Mucosa of rectum (tissue), 2 donors: ENCODE data around the gene SLC1A7.

Experiments used
- H3K27ac ChIP-seq, 2 donors: one replicate each; pipeline ENCODE4 v1.7.0; 2013; ENCODE audit warnings: inconsistent platforms in 2 of 2, low read depth in 2 of 2, low read length in 2 of 2
- H3K27me3 ChIP-seq, 2 donors: one replicate each; pipeline ENCODE4 v1.7.0; 2013; ENCODE audit warnings: low read length in 2 of 2; ENCODE audit not compliant: control insufficient read depth in 2 of 2, insufficient read depth in 2 of 2
- H3K36me3 ChIP-seq, 2 donors: one replicate each; pipeline ENCODE4 v1.7.0; 2013; ENCODE audit warnings: low read length in 2 of 2; ENCODE audit not compliant: control insufficient read depth in 2 of 2, insufficient read depth in 2 of 2
- H3K4me1 ChIP-seq, 2 donors: one replicate each; pipeline ENCODE4 v1.7.0; 2013; ENCODE audit warnings: low read length in 2 of 2, mild to moderate bottlenecking in 1 of 2; ENCODE audit not compliant: control insufficient read depth in 2 of 2, insufficient read depth in 2 of 2
- H3K4me3 ChIP-seq, 2 donors: one replicate each; pipeline ENCODE4 v1.7.0; 2013; ENCODE audit warnings: low read length in 2 of 2
- H3K9ac ChIP-seq, 2 donors: one replicate each; pipeline ENCODE4 v1.7.0; 2013; ENCODE audit warnings: low read length in 2 of 2, low read depth in 1 of 2, mild to moderate bottlenecking in 1 of 2
- H3K9me3 ChIP-seq, 2 donors: one replicate each; pipeline ENCODE4 v1.7.0; 2013; ENCODE audit warnings: low read length in 2 of 2; ENCODE audit not compliant: control insufficient read depth in 2 of 2
- donor health status: healthy.
- donor health status: Normal muscosa, but diverticular disease.

SLC1A7 gene

GRCh38 chr1:53085405-53085804 lies 57.0 kb downstream of the SLC1A7 start:
- Histone ChIP-seq H3K9me3 (no peaks in the 10 kb centered on the region), H3K36me3 (no peaks in the 10 kb centered on the region), H3K27me3 (no peaks in the 10 kb centered on the region), H3K4me3 (no peak overlapping the region), H3K4me1 (peaks cover 0 to 10% of the 10 kb centered on the region in 2 donors), H3K9ac (no peak overlapping the region), H3K27ac (no peak overlapping the region)

GRCh38 chr1:53084589-53084971 lies 57.9 kb downstream of the SLC1A7 start:
- no peak overlapping the region for H3K9ac ChIP-seq
- H3K4me3 ChIP-seq = no peak overlapping the region
- H3K27me3 ChIP-seq = no peaks in the 10 kb centered on the region
- no peak overlapping the region for H3K27ac ChIP-seq
- no peaks in the 10 kb centered on the region for H3K36me3 ChIP-seq
- peaks cover 0 to 3% of the 10 kb centered on the region in 2 donors for H3K4me1 ChIP-seq
- H3K9me3 ChIP-seq = no peaks in the 10 kb centered on the region

GRCh38 chr1:53083636-53084588 lies 58.5 kb downstream of the SLC1A7 start:
- H3K27me3 ChIP-seq = no peaks in the 10 kb centered on the region
- H3K9ac ChIP-seq = no peak overlapping the region
- no peaks in the 10 kb centered on the region for H3K36me3 ChIP-seq
- H3K4me3 ChIP-seq = no peak overlapping the region
- no peaks in the 10 kb centered on the region for H3K9me3 ChIP-seq
- H3K27ac ChIP-seq = no peak overlapping the region
- no peaks in the 10 kb centered on the region for H3K4me1 ChIP-seq

- no peaks in the 10 kb centered on the region for H3K9me3 ChIP-seq
Observed at GRCh38 chr1:53082826-53083455, 59.5 kb downstream of the SLC1A7 start.

GRCh38 chr1:53081384-53082066 lies 60.9 kb downstream of the SLC1A7 start:
- Histone ChIP-seq H3K27ac (no peak overlapping the region), H3K4me3 (no peak overlapping the region), H3K9ac (no peak overlapping the region), H3K9me3 (no peaks in the 10 kb centered on the region), H3K27me3 (no peaks in the 10 kb centered on the region), H3K36me3 (no peaks in the 10 kb centered on the region), H3K4me1 (no peaks in the 10 kb centered on the region)

More at GRCh38 chr1:53082826-53083455, 59.5 kb downstream of the SLC1A7 start:
- no peaks in the 10 kb centered on the region for H3K27me3 ChIP-seq
- H3K4me1 ChIP-seq = no peaks in the 10 kb centered on the region
- no peaks in the 10 kb centered on the region for H3K36me3 ChIP-seq
- no peak overlapping the region for H3K4me3 ChIP-seq
- H3K27ac ChIP-seq = no peak overlapping the region
- no peak overlapping the region for H3K9ac ChIP-seq

GRCh38 chr1:53080769-53081168 lies 61.7 kb downstream of the SLC1A7 start:
- Histone ChIP-seq H3K9ac (no peak overlapping the region), H3K4me3 (no peak overlapping the region), H3K27me3 (no peaks in the 10 kb centered on the region), H3K4me1 (no peaks in the 10 kb centered on the region), H3K9me3 (no peaks in the 10 kb centered on the region), H3K36me3 (no peaks in the 10 kb centered on the region), H3K27ac (no peak overlapping the region)

- Histone ChIP-seq H3K27me3 (no peaks in the 10 kb centered on the region), H3K4me3 (no peak overlapping the region), H3K9ac (no peak overlapping the region), H3K4me1 (no peaks in the 10 kb centered on the region), H3K9me3 (no peaks in the 10 kb centered on the region), H3K27ac (no peak overlapping the region), H3K36me3 (no peaks in the 10 kb centered on the region)
Observed at GRCh38 chr1:53080041-53080440, 62.4 kb downstream of the SLC1A7 start.

- Histone ChIP-seq H3K4me3 (no peak overlapping the region), H3K9me3 (no peaks in the 10 kb centered on the region), H3K4me1 (no peaks in the 10 kb centered on the region), H3K36me3 (no peaks in the 10 kb centered on the region), H3K27me3 (no peaks in the 10 kb centered on the region), H3K27ac (no peak overlapping the region), H3K9ac (no peak overlapping the region)
Observed at GRCh38 chr1:53079251-53079650, 63.2 kb downstream of the SLC1A7 start.

- no peaks in the 10 kb centered on the region for H3K9me3 ChIP-seq
Observed at GRCh38 chr1:53078333-53079101, 63.9 kb downstream of the SLC1A7 start.

More at GRCh38 chr1:53078333-53079101, 63.9 kb downstream of the SLC1A7 start:
- Histone ChIP-seq H3K27me3 (no peaks in the 10 kb centered on the region), H3K9ac (no peak overlapping the region), H3K27ac (no peak overlapping the region), H3K4me3 (no peak overlapping the region), H3K4me1 (no peaks in the 10 kb centered on the region), H3K36me3 (no peaks in the 10 kb centered on the region)
